ENCODE data around the gene AASDH.

AASDH gene

DNA sequence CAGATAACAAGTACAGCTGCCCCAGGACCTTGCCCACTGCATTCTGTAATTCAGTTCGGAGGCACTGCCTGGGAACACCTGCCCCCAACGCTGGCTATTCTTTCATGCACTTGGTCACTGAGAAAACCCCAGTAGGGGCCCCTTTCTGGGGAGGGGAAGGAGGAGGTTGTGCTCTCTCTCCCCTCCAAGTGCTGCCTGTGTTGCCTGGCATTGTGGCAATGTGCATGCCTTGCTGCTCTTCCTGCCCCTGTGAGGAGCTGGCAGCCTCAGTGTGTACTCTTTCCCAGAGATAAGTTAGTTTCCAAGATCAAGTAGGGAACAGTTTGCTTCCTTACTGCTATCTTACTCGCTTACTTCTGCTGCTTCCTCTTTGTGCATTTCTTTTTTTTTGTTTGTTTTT is 90.8 kb downstream of the AASDH start:
- no peak for TF ChIP-seq TAF1 (IDR thresholded peaks at IDR 0.05; ENCODE audit: low read depth)
- TF ChIP-seq, protein P1, sequence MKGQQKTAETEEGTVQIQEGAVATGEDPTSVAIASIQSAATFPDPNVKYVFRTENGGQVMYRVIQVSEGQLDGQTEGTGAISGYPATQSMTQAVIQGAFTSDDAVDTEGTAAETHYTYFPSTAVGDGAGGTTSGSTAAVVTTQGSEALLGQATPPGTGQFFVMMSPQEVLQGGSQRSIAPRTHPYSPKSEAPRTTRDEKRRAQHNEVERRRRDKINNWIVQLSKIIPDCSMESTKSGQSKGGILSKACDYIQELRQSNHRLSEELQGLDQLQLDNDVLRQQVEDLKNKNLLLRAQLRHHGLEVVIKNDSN (IDR thresholded peaks at IDR 0.05) = no peak
- no peak for TF ChIP-seq YY1 (IDR thresholded peaks at IDR 0.05; ENCODE audit: low read depth)
- TF ChIP-seq ZBTB7A (IDR thresholded peaks at IDR 0.05; ENCODE audit: low read depth) = no peak
- TF ChIP-seq MAX (IDR thresholded peaks at IDR 0.05) = no peak
- TF ChIP-seq TCF12 (IDR thresholded peaks at IDR 0.05; ENCODE audit: low read depth) = no peak
- no peak for TF ChIP-seq EGR1 (IDR thresholded peaks at IDR 0.05)
- TF ChIP-seq FOXM1 (IDR thresholded peaks at IDR 0.05; ENCODE audit: borderline replicate concordance, low read depth) = no peak
- no peak for TF ChIP-seq RAD21 (IDR thresholded peaks at IDR 0.05; ENCODE audit: low read depth)
- no peak for TF ChIP-seq CREB1 (IDR thresholded peaks at IDR 0.05; ENCODE audit: low read depth)
- no peak for TF ChIP-seq CEBPB (IDR thresholded peaks at IDR 0.05)
- TF ChIP-seq TEAD4 (IDR thresholded peaks at IDR 0.05) = no peak

DNA sequence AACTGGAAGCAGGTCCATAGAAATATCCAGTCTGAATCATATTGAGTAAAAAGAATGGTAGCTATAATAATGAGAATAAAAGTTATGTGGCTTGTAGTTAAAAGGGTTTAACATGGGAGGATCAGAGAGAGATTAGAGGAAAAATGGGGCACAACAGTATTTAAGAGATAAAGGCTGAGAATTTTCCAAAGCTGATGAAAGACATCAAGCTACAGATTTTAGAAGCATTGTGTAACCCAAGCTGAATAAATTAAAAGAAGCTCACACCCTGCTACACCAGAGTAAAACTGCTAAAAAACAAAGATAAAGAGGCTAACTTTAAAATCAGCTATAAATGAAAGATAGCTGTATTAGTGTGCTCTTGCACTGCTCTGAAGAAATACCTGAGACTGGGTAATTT is 94.2 kb downstream of the AASDH start:
- TF ChIP-seq TEAD4 (IDR thresholded peaks at IDR 0.05) (no peak), MAX (IDR thresholded peaks at IDR 0.05) (no peak), TCF12 (IDR thresholded peaks at IDR 0.05; ENCODE audit: low read depth) (no peak), NFIC (IDR thresholded peaks at IDR 0.05) (no peak), RAD21 (IDR thresholded peaks at IDR 0.05; ENCODE audit: low read depth) (no peak), CREB1 (IDR thresholded peaks at IDR 0.05; ENCODE audit: low read depth) (no peak), REST (IDR thresholded peaks at IDR 0.05; ENCODE audit: low read depth) (no peak), CEBPB (IDR thresholded peaks at IDR 0.05) (no peak), YY1 (IDR thresholded peaks at IDR 0.05; ENCODE audit: low read depth) (no peak), EGR1 (IDR thresholded peaks at IDR 0.05) (no peak), EP300 (IDR thresholded peaks at IDR 0.05; ENCODE audit: borderline replicate concordance) (no peak), ZBTB7A (IDR thresholded peaks at IDR 0.05; ENCODE audit: low read depth) (no peak), FOXM1 (IDR thresholded peaks at IDR 0.05; ENCODE audit: borderline replicate concordance, low read depth) (no peak), TAF1 (IDR thresholded peaks at IDR 0.05; ENCODE audit: low read depth) (no peak)
- TF ChIP-seq, protein P1 (IDR thresholded peaks at IDR 0.05) = no peak

- TF ChIP-seq CEBPB (IDR thresholded peaks at IDR 0.05) (no peak), REST (IDR thresholded peaks at IDR 0.05; ENCODE audit: low read depth) (no peak), NFIC (IDR thresholded peaks at IDR 0.05) (no peak), TAF1 (IDR thresholded peaks at IDR 0.05; ENCODE audit: low read depth) (no peak), TCF12 (IDR thresholded peaks at IDR 0.05; ENCODE audit: low read depth) (no peak), EP300 (IDR thresholded peaks at IDR 0.05; ENCODE audit: borderline replicate concordance) (no peak), ZBTB7A (IDR thresholded peaks at IDR 0.05; ENCODE audit: low read depth) (no peak), YY1 (IDR thresholded peaks at IDR 0.05; ENCODE audit: low read depth) (no peak), TEAD4 (IDR thresholded peaks at IDR 0.05) (no peak), FOXM1 (IDR thresholded peaks at IDR 0.05; ENCODE audit: borderline replicate concordance, low read depth) (no peak), MAX (IDR thresholded peaks at IDR 0.05) (no peak), RAD21 (IDR thresholded peaks at IDR 0.05; ENCODE audit: low read depth) (no peak)
- TF ChIP-seq, protein P1 (IDR thresholded peaks at IDR 0.05) = no peak
Observed at GRCh38 chr4:56289934-56290333, 97.4 kb downstream of the AASDH start.

DNA sequence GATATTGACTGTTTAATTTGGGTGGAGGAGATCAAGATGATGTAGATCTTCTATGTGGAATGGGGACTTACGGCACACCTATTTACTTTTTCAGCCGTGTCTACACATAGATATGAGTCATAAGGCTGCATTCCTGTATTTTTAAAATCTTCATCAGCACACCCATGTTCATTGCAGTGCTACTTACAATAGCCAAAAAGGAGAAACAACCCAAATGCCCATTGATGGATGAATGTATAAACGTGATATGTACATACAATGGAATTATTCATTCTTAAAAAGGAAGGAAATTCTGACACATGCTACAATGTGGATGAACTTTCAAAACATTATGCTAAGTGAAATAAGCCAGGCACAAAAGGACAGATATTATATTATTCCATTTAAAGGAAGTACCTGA is 98.6 kb downstream of the AASDH start:
- TF ChIP-seq ZBTB7A (IDR thresholded peaks at IDR 0.05; ENCODE audit: low read depth) = no peak
- no peak for TF ChIP-seq YY1 (IDR thresholded peaks at IDR 0.05; ENCODE audit: low read depth)
- TF ChIP-seq MAX (IDR thresholded peaks at IDR 0.05) = no peak
- no peak for TF ChIP-seq CEBPB (IDR thresholded peaks at IDR 0.05)
- TF ChIP-seq REST (IDR thresholded peaks at IDR 0.05; ENCODE audit: low read depth) = no peak
- no peak for TF ChIP-seq TCF12 (IDR thresholded peaks at IDR 0.05; ENCODE audit: low read depth)
- TF ChIP-seq, protein P1 (IDR thresholded peaks at IDR 0.05) = no peak
- no peak for TF ChIP-seq EGR1 (IDR thresholded peaks at IDR 0.05)

Measured in Ishikawa (cell line).